ENCODE data around the gene TMEM74B. TPM values are rescaled to one million over a fixed set of nuclear protein-coding genes. Genes with fewer than 3 reads are reported as not detected.

Gene TMEM74B
- total and polyA plus RNA-seq, 10 of the 15 experiments (the other 5 are each of a cell fraction or from before 2014, with no cell fraction given) = 0.07 TPM; not detected in 9

- TF ChIP-seq, protein P1, sequence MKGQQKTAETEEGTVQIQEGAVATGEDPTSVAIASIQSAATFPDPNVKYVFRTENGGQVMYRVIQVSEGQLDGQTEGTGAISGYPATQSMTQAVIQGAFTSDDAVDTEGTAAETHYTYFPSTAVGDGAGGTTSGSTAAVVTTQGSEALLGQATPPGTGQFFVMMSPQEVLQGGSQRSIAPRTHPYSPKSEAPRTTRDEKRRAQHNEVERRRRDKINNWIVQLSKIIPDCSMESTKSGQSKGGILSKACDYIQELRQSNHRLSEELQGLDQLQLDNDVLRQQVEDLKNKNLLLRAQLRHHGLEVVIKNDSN (IDR thresholded peaks at IDR 0.05; ENCODE audit: borderline replicate concordance, extremely low read length, insufficient read depth, low read depth, low read length) = no peak
- TF ChIP-seq MEF2A (IDR thresholded peaks at IDR 0.05; ENCODE audit: insufficient read depth, low read depth, low read length) = no peak
- no peak for TF ChIP-seq ZNF207 (IDR thresholded peaks at IDR 0.05; ENCODE audit: borderline replicate concordance)
- TF ChIP-seq, protein P2, sequence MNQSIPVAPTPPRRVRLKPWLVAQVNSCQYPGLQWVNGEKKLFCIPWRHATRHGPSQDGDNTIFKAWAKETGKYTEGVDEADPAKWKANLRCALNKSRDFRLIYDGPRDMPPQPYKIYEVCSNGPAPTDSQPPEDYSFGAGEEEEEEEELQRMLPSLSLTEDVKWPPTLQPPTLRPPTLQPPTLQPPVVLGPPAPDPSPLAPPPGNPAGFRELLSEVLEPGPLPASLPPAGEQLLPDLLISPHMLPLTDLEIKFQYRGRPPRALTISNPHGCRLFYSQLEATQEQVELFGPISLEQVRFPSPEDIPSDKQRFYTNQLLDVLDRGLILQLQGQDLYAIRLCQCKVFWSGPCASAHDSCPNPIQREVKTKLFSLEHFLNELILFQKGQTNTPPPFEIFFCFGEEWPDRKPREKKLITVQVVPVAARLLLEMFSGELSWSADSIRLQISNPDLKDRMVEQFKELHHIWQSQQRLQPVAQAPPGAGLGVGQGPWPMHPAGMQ (IDR thresholded peaks at IDR 0.05; ENCODE audit: borderline replicate concordance) = no peak
- no peak for TF ChIP-seq RUNX3 (IDR thresholded peaks at IDR 0.05; ENCODE audit: low read length)
Observed at GRCh38 chr20:1165521-1165920, 19.3 kb downstream of the TMEM74B start (continued).

- SMC1A ChIA-PET (ENCODE audit: uncharacterized antibody, unreplicated experiment) = no interaction called here
- ATAC-seq = no peak
- Histone ChIP-seq H3K4me3 (no peak overlapping the region), H3K36me3 (ENCODE audit: control insufficient read depth in 2 of 2, insufficient read depth in 2 of 2, low read length in 1 of 2) (peaks cover 24 to 54% of the 10 kb centered on the region in 2 experiments), H3K79me2 (ENCODE audit: control insufficient read depth, insufficient read depth, low read length) (no peaks in the 10 kb centered on the region), H3K9me3 (replicated peaks; ENCODE audit: control insufficient read depth, insufficient read depth, low read length) (no peaks in the 10 kb centered on the region), H3K4me1 (ENCODE audit: control insufficient read depth, insufficient read depth, low read length) (peaks cover 7% of the 10 kb centered on the region; the same call in 1 of the 2 replicates), H3K27me3 (replicated peaks in 1 of 2; ENCODE audit: control insufficient read depth in 2 of 2, insufficient read depth in 2 of 2, low read length in 1 of 2) (no peaks in the 10 kb centered on the region), H4K20me1 (ENCODE audit: control insufficient read depth, insufficient read depth) (no peaks in the 10 kb centered on the region), H3K9ac (ENCODE audit: control insufficient read depth, insufficient read depth, low read length) (no peak overlapping the region), H3K27ac (ENCODE audit: control insufficient read depth, insufficient read depth) (no peak overlapping the region), H3K4me2 (ENCODE audit: control insufficient read depth, insufficient read depth) (no peak overlapping the region), H2AFZ (ENCODE audit: control insufficient read depth, low read depth, low read length) (no peak overlapping the region)
- in situ Hi-C loops (cut with MboI) = no loop called here
- 96% methylated on average over 7 of the region's 7 CpGs for WGBS (ENCODE audit: insufficient coverage, insufficient replicate concordance, low lambda C conversion rate, missing lambda C conversion rate)
- no peak for DNase-seq (ENCODE audit: low read depth, low spot score)
- CTCF ChIA-PET = no interaction called here
- POLR2A ChIA-PET = no interaction called here
- intact Hi-C loops (cut with micrococcal nuclease; ENCODE audit: unreplicated experiment) = no loop called here
- TSS peak; percentile 41 for BruUV-seq (replicated peaks)
- FAIRE-seq = no peak
- RAD21 ChIA-PET (ENCODE audit: unreplicated experiment) = no interaction called here
- TF ChIP-seq ZBTB11 (CRISPR knock-in tag; IDR thresholded peaks at IDR 0.05) = no peak
- TF ChIP-seq BHLHE40 (IDR thresholded peaks at IDR 0.05; ENCODE audit: borderline replicate concordance in 1 of 2, low read depth in 2 of 2, low read length in 1 of 2) = no peak
- TF ChIP-seq CUX1 (IDR thresholded peaks at IDR 0.05; ENCODE audit: insufficient replicate concordance, low read depth, low read length) = no peak
- TF ChIP-seq RAD51 (IDR thresholded peaks at IDR 0.05) = no peak
- no peak for TF ChIP-seq NRF1 (conservative IDR thresholded peaks at IDR 0.05; ENCODE audit: low read depth, low read length)
- no peak for TF ChIP-seq ASH2L (IDR thresholded peaks at IDR 0.05; ENCODE audit: borderline replicate concordance, low read depth)
Observed at GRCh38 chr20:1164871-1165270, 19.9 kb downstream of the TMEM74B start.

Measured in GM12878 (cell line).